Measurements from ENCODE around the gene PKM.

GRCh38 chr15:72237853-72238224 is 6.8 kb upstream of the PKM start:
- TF ChIP-seq, protein P1, sequence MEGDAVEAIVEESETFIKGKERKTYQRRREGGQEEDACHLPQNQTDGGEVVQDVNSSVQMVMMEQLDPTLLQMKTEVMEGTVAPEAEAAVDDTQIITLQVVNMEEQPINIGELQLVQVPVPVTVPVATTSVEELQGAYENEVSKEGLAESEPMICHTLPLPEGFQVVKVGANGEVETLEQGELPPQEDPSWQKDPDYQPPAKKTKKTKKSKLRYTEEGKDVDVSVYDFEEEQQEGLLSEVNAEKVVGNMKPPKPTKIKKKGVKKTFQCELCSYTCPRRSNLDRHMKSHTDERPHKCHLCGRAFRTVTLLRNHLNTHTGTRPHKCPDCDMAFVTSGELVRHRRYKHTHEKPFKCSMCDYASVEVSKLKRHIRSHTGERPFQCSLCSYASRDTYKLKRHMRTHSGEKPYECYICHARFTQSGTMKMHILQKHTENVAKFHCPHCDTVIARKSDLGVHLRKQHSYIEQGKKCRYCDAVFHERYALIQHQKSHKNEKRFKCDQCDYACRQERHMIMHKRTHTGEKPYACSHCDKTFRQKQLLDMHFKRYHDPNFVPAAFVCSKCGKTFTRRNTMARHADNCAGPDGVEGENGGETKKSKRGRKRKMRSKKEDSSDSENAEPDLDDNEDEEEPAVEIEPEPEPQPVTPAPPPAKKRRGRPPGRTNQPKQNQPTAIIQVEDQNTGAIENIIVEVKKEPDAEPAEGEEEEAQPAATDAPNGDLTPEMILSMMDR (conservative IDR thresholded peaks at IDR 0.05) = no peak
- no peak for TF ChIP-seq EZH2 (IDR thresholded peaks at IDR 0.05; ENCODE audit: low read depth)
